Adipose tissue (tissue), 3 donors: ENCODE measurements around the gene CLIC4. TPM values are rescaled to one million over a fixed set of nuclear protein-coding genes. Genes with fewer than 3 reads are reported as not detected.
"Not testable (repeated sequence)": the region's sequence is repeated elsewhere in the genome, so short reads cannot be mapped to it uniquely, and the experiment has no call there.

Source experiments
- H3K27ac ChIP-seq: one replicate; pipeline ENCODE4 v1.5.1; 2013; ENCODE audit warnings: low read depth, low read length
- WGBS, 3 donors: extraction: QIAGEN DNeasy Blood & Tissue Kit; methylation state at CpG; one replicate each; pipeline ENCODE4 v1.1.7; 2013; 5-methylcytosine and 5-hydroxymethylcytosine counted together
- polyA plus RNA-seq, 3 donors: library from polyadenylated mRNA; stranded (reverse); fragments of 200-250 nt; gene quantifications; one replicate each; pipeline ENCODE4 v1.2.3, GENCODE V29; 2013
- donor health status: healthy with polysubstance abuse.
- donor health status: Bipolar disorder and iron deficiency.
- donor health status: healthy.

The CLIC4 gene
- 100 to 1,000 TPM in 2 of 3 donors, 10 to 100 TPM in 1; 20.4 to 114 (median 101) TPM for polyA plus RNA-seq

DNA sequence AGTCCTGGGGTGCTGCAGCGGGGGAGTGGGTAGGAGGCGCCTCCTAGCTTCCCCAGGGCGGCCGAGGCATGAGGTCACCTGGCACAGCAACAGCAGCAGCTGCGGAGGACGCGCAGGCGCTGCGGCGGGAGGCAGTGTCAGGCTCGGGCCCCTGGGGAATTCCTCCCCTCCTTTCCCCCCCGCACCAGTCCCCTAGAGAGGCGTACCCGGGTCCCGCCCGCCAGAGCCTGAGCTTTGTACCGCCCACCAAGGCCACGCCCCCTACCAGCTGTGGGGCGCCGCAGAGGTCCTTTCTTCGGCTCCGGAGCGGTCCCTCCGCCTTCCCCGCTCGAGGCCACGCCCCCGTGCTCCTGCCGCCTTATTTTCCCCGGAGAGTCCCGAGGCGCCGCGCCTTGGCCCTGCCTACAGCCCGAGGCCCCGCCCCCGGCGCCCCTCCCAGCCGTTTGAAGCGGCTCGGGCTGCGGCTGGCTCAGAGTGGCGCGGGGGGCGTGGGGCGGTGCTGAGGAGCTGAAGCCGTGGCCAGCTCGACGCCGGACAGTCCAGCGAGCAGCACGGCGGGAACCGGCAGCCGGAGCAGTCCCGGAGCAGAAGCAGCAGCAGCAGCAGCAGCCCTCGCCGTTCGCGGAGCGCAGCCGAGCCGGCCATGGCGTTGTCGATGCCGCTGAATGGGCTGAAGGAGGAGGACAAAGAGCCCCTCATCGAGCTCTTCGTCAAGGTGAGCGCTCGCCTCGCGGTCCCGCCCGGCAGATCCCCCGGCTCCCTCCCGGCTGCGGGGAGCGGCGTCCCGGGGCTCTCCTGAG lies at the start of gene CLIC4:
Gene CLIC4, plus strand, starts transcription at position 537 of the 800 bp plus-strand sequence. Its CDS starts 107 bp downstream, at position 644.
- 0 to 1% (median 1%) methylated on average over 62 to 80 of the region's 80 CpGs for WGBS, 3 donors
- H3K27ac ChIP-seq, result peak within 1 kb of the TSS; percentile 34

- no peak overlapping the region for H3K27ac ChIP-seq
- WGBS, 3 donors, result 82 to 92% (median 90%) methylated on average over 5 of the region's 5 CpGs
Observed at GRCh38 chr1:24696041-24696755, 49.0 kb upstream of the CLIC4 start.

GRCh38 chr1:24696756-24697330 lies 48.4 kb upstream of the CLIC4 start:
- H3K27ac ChIP-seq, result no peak overlapping the region
- whole genome bisulfite sequencing, 3 donors, result 89 to 95% (median 91%) methylated on average over 15 of the region's 15 CpGs

GRCh38 chr1:24697453-24698001 lies 47.7 kb upstream of the CLIC4 start:
- 84 to 96% (median 94%) methylated on average over 7 of the region's 7 CpGs for WGBS, 3 donors

GRCh38 chr1:24698326-24698725 lies 46.9 kb upstream of the CLIC4 start:
- H3K27ac ChIP-seq, result not testable (repeated sequence)
- 84 to 95% (median 93%) methylated on average over 8 of the region's 8 CpGs for WGBS, 3 donors

More at GRCh38 chr1:24697453-24698001, 47.7 kb upstream of the CLIC4 start:
- H3K27ac ChIP-seq, result not testable (repeated sequence)

GRCh38 chr1:24699628-24700027 lies 45.6 kb upstream of the CLIC4 start:
- 79 to 86% (median 85%) methylated on average over 7 of the region's 7 CpGs for WGBS, 3 donors
- no peak overlapping the region for H3K27ac ChIP-seq

DNA sequence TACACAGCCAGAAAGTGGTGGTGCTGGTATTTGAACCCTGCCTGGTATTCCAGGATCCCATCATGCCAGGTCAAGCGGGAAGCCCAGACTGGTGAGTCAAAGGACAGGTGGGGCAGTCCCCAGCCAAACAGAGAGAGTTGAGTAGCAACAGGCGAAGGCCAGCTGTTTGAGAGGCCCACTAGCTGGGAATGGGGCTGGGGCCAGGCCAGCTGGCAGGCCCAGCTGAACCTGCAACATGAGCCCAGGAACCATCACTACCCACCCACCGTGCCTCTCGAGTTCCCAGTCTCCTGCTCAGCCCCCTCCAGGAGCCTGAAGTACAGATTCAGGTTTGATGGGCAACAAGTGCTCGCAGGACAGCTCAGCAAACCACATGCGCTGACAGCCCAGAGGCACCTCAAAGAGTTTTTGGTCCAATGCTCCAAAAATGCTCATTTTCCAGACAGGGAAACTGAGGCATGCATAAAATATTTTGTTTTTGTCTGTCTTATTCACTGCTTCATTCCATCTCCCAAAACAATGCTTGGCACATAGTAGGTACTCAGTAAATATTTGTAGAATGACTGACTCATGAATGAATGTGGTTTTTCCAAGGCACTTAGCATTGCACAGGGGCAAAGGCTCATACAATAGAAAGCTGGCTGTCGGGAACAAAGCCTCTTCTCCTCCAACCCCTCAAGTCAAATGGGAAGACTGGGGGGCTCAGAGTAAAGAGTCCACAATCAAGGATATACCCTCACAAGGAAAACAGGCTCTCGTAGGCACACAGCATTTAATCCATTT lies 42.5 kb upstream of the CLIC4 start:
- no peak overlapping the region for H3K27ac ChIP-seq
- 85 to 90% (median 89%) methylated on average over 8 of the region's 8 CpGs for WGBS, 3 donors

DNA sequence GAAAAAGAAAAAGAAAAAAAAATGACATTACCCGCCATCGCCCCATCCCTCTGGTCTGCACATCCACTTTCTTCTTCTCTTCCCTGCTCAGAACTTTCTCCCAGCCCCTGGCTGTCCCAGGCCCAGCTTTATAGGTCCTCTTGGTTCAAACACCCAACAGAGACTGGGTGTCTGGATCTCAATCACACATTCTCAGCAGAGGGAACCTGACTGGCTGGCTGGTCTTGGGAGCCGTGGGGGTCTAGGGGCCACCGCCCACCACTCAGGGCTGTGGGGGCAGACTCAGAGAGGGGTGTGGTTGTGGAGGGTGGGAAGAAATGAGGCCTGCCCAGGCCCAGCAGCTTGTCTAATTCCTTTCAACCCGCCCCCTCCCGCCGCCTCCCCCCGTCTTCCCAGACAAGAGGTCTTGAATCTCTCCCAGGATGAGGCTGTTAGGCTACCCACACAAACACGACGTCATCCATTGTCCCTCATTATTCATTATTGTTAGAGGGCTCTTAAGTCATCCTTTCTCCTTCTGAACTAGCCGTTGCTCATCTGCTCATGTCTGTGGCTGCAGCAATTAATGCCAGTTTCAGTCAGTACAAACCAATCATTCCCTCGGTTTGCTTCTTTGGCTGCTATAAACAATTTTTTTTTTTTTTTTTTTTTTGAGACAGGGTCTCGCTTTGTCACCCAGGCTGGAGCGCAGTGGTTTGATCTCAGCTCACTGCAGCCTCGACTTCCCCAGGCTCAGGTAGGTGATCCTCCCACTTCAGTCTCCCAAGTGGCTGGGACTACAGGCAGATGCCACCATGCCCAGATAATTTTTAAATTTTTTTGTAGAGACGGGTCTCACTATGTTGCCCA lies 40.6 kb upstream of the CLIC4 start:
- no peak overlapping the region for H3K27ac ChIP-seq
- WGBS, 3 donors, result 67 to 75% (median 73%) methylated on average over 15 to 16 of the region's 16 CpGs

DNA sequence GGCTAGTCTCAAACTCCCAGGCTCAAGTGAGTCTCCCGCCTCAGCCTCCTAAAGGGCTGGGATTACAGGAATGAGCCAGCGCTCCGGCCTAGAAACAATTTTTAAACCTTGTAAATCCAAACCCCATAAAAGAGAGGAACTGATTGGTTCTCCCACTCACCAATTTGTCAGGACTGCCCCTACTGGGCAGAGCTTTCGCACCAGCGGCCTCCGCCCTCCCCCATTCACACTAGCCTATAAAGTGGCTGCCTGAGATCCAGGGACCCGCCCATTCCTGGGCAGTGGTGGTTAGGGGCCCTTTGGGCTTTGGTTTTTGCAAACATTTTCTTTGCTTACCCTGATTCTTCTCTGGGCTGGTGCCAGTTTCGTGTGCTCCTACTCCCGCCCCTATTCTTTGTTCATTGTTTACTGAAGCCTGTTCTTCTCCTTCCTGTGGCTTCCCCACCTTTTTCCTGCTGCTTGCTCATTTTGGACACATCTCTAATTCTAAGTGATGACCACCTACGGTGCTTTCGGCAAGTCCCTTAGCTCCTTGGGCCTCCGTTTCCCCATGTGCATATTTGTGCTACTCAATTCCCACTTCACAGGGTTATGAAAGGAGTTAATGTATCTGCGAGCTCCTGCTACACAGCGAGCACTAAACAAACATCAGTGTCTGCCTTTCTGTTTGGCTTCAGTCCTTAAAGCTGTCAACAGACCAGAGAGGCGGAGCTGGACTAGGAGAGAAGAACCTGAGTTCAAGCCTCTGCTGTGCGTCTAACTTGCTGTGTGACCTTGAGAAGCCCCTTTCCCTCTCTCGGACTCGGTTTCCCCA lies 39.8 kb upstream of the CLIC4 start:
- WGBS, 3 donors, result 25 to 34% (median 32%) methylated on average over 18 of the region's 18 CpGs
- no peak overlapping the region for H3K27ac ChIP-seq

GRCh38 chr1:24706074-24706389 lies 39.2 kb upstream of the CLIC4 start:
- WGBS, 3 donors, result 94 to 96% (median 95%) methylated on average over 9 of the region's 9 CpGs
- H3K27ac ChIP-seq, result not testable (repeated sequence)

- H3K27ac ChIP-seq, result no peak overlapping the region
- 81 to 88% (median 87%) methylated on average over 3 to 4 of the region's 4 CpGs for WGBS, 3 donors
Observed at GRCh38 chr1:24707687-24708086, 37.6 kb upstream of the CLIC4 start.

DNA sequence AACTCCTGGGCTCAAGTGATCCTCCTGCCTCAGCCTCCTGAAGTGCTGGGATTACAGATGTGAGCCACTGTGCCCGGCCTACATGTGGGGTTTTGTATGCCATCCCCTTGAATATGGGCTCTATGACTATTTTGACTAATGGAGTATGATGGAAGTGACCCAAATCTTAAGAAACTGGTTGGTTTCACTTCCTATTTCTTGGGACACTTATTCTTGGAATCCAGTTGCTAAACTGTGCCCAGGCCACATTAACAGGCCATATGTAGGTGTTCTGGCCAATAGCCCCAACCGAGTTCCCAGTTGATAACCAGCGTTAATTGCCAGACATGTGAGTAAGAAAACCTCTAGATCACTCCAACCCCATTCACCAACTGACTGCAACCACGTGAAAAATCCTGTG lies 36.3 kb upstream of the CLIC4 start:
- 66 to 85% (median 84%) methylated on average over 4 of the region's 4 CpGs for WGBS, 3 donors

GRCh38 chr1:24709791-24710441 lies 35.3 kb upstream of the CLIC4 start:
- WGBS, 3 donors, result 75 to 89% (median 81%) methylated on average over 5 of the region's 5 CpGs
- no peak overlapping the region for H3K27ac ChIP-seq

More for the DNA sequence above, 36.3 kb upstream of the CLIC4 start:
- no peak overlapping the region for H3K27ac ChIP-seq

- H3K27ac ChIP-seq, result no peak overlapping the region
- 66 to 94% (median 90%) methylated on average over 4 of the region's 4 CpGs for WGBS, 3 donors
Observed at GRCh38 chr1:24711329-24711728, 33.9 kb upstream of the CLIC4 start.

GRCh38 chr1:24713176-24713575 lies 32.1 kb upstream of the CLIC4 start:
- H3K27ac ChIP-seq, result no peak overlapping the region
- WGBS, 3 donors, result 88 to 96% (median 94%) methylated on average over 4 of the region's 4 CpGs

GRCh38 chr1:24713736-24714135 lies 31.5 kb upstream of the CLIC4 start:
- WGBS, 3 donors, result 71 to 83% (median 74%) methylated on average over 5 of the region's 5 CpGs

More at GRCh38 chr1:24713736-24714135, 31.5 kb upstream of the CLIC4 start:
- no peak overlapping the region for H3K27ac ChIP-seq
